HG02852 (cell line): Measurements from ENCODE around the gene ADAMTSL5.

ENCODE experiments used
- ATAC-seq: cut with Tn5 transposase; IDR thresholded peaks from one replicate; pipeline ENCODE4 v1.9.1; 2021; ENCODE audit warnings: mild to moderate bottlenecking, moderate library complexity; ENCODE audit not compliant: unreplicated experiment

ADAMTSL5 gene

GRCh38 chr19:1497578-1498235 is 15.1 kb downstream of the ADAMTSL5 start:
- no peak for ATAC-seq

- no peak for ATAC-seq
Observed at GRCh38 chr19:1496714-1497577, 15.9 kb downstream of the ADAMTSL5 start.

GRCh38 chr19:1495799-1496713 is 16.8 kb downstream of the ADAMTSL5 start:
- no peak for ATAC-seq

GRCh38 chr19:1495051-1495798 is 17.6 kb downstream of the ADAMTSL5 start:
- ATAC-seq, result no peak

- ATAC-seq, result no peak
Observed at GRCh38 chr19:1494115-1494815, 18.6 kb downstream of the ADAMTSL5 start.

- no peak for ATAC-seq
Observed at GRCh38 chr19:1492474-1493006, 20.3 kb downstream of the ADAMTSL5 start.

- no peak for ATAC-seq
Observed at GRCh38 chr19:1491849-1492170, 21.0 kb downstream of the ADAMTSL5 start.

GRCh38 chr19:1491114-1491848 is 21.5 kb downstream of the ADAMTSL5 start, which contains the start of gene REEP6:
Gene REEP6, plus strand, starts transcription at chr19:1491181. Its CDS starts 89 bp downstream, at chr19:1491270.
- ATAC-seq, result no peak

- ATAC-seq, result peak; percentile 82
Observed at GRCh38 chr19:1490311-1491113, 22.3 kb downstream of the ADAMTSL5 start, which contains the start of gene PCSK4. Gene PCSK4, minus strand, starts transcription at chr19:1490350. Its CDS starts 4 bp downstream, at chr19:1490346.

GRCh38 chr19:1489463-1490310 is 23.1 kb downstream of the ADAMTSL5 start:
- ATAC-seq, result no peak

- no peak for ATAC-seq
Observed at GRCh38 chr19:1488282-1488601, 24.6 kb downstream of the ADAMTSL5 start.

- no peak for ATAC-seq
Observed at GRCh38 chr19:1487576-1488281, 25.1 kb downstream of the ADAMTSL5 start.

GRCh38 chr19:1486720-1487575 is 25.9 kb downstream of the ADAMTSL5 start:
- ATAC-seq, result no peak

- ATAC-seq, result no peak
Observed at GRCh38 chr19:1483979-1484428, 28.8 kb downstream of the ADAMTSL5 start.

- ATAC-seq, result no peak
Observed at GRCh38 chr19:1483131-1483978, 29.5 kb downstream of the ADAMTSL5 start.
